GM11168 (cell line): ENCODE measurements around the gene CNPY2.
"Not testable (repeated sequence)": the region's sequence is repeated elsewhere in the genome, so short reads cannot be mapped to it uniquely, and the experiment has no call there.

ENCODE experiments used
- in situ Hi-C: fragments of 300-500 bp; cut with MboI; formaldehyde crosslinking; loops from one replicate; pipeline ENCODE4 v1.12.0; 2022; ENCODE audit warnings: low sequenced_read_pairs; ENCODE audit not compliant: unreplicated experiment

CNPY2 gene

DNA sequence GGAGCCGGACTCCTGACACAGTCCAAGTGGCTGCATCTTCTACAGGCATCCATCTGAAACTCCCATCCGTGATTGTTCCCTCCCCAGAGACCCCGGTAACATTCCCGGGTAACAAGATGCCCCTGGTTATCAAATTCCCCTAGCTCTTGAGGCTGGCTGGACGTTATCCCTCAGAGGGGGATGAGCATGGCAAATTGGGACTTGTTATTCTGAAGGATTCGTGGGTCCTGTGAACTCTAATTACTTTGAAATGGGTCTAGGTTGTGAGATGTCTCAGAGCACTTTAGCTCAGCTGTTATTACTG lies 18.7 kb upstream of the CNPY2 start:
- in situ Hi-C loops, result no loop called here

GRCh38 chr12:56333679-56334489 lies 18.1 kb upstream of the CNPY2 start, which contains the start of gene PAN2:
PAN2 (minus strand) TSS chr12:56334000; CDS start chr12:56333094, 906 bp downstream.
- in situ Hi-C loops, result no loop called here

GRCh38 chr12:56333197-56333678 lies 17.4 kb upstream of the CNPY2 start:
- in situ Hi-C loops, result no loop called here

DNA sequence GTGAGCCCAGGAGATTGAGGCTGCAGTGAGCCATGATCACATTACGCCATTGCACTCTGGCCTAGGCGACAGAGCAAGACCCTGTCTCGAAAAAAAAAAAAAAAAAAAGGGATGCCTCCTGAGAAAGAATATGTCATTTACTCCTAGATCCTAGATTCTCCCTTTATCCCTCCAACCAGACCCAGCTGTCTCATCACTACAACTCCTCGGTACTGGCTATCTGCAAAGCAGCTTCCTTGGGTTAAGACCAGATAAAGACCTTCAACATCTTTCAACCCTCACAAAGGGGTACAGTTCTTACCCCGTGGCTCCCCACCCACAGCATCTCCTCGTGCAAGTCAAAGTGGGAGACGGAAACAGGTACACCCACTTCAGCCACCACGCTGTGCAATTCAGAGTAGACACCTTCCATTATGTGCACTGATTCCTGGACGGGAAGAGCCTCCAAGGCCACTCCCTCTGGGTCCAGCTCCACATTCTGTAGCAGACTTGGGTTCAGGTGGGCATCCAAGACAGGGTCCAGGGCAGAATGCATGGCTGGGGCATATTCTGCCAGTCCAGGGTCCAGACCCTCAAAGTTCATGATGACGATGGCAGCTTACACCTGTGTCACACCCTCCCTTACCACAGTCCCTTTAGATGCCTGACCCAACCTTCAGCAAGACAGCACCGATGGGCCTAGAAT lies 16.9 kb upstream of the CNPY2 start:
- in situ Hi-C loops, result no loop called here

- in situ Hi-C loops, result no loop called here
Observed at GRCh38 chr12:56330936-56331490, 15.2 kb upstream of the CNPY2 start.

- in situ Hi-C loops, result no loop called here
Observed at GRCh38 chr12:56326533-56326932, 10.7 kb upstream of the CNPY2 start.

GRCh38 chr12:56326126-56326525 lies 10.3 kb upstream of the CNPY2 start:
- in situ Hi-C loops, result no loop called here

DNA sequence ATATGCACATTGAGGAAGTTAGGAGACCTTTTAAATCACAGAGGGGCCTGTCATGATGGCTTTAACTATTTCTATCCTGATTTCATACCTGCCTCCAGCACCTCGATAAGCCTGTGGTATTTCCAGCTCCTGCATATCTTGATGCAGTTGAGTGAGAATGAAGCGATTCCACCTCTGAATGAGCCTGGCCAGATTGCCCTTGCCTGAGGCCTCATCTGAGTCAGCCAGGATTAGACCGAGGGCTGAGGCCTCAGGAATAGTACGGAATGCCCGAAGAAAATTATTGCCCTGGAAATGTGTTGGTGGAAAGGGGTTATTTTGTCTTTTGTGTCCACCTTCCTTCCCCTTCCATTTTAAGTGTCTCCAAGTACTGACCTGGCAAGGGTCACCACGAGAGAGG lies 8.4 kb upstream of the CNPY2 start:
- in situ Hi-C loops, result no loop called here

GRCh38 chr12:56321610-56322009 lies 5.8 kb upstream of the CNPY2 start:
- in situ Hi-C loops, result not testable (repeated sequence)

DNA sequence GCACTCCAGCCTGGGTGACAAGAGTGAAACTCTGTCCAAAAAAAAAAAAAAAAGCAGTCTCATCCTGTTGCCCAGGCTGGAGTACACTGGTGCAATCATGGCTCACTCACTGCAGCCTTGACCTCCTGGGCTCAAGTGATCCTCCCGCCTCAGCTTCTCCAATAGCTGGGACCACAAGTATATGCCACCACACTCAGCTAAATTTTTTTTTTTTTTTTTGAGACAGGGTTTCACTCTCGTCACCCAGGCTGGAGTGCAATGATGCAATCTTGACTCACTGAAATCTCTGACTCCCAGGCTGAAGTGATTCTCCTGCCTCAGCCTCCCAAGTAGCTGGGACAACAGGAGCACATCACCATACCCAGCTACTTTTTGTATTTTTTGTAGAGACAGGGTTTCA lies 5.2 kb upstream of the CNPY2 start:
- in situ Hi-C loops, result no loop called here

DNA sequence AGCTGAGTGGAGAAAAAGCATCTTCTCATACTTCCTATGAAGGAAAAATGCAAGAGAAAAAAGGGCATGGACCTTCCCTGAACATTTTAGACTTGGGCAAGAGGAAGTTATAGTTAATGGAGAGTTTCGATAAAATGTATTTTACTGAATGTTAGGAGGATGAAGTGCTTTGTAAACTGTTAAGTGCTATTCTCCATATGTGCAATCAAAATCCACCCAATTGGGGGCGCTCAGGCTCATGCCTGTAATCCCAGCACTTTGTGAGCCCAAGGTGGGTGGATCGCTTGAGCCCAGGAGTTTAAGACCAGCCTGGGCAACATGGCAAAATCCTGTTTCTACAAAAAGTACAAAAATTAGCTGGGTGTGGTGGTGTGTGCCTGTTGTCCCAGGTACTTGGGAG lies 1.9 kb upstream of the CNPY2 start:
- in situ Hi-C loops, result no loop called here

- in situ Hi-C loops, result no loop called here
Observed at GRCh38 chr12:56315249-56315621, 553 bp downstream of the CNPY2 start.

DNA sequence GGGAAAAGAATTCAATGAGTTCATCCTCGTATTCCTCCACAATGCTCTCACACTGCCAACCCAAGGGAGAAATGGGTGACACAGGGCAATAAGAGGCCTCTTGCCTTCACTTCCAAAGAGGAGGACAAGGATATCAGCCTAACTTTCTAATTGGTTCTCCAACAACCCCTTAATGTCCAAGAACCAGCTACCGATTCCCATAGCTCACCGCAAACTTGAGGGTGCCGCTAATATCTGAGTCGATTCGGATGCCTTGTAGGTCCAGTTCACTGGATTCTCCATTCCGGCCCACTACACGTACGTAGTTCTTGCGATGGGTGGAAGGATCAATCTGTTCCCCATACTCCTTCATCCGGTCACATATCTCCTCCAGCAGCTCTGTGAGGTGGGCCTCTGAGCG lies 4.8 kb downstream of the CNPY2 start:
- in situ Hi-C loops, result no loop called here

DNA sequence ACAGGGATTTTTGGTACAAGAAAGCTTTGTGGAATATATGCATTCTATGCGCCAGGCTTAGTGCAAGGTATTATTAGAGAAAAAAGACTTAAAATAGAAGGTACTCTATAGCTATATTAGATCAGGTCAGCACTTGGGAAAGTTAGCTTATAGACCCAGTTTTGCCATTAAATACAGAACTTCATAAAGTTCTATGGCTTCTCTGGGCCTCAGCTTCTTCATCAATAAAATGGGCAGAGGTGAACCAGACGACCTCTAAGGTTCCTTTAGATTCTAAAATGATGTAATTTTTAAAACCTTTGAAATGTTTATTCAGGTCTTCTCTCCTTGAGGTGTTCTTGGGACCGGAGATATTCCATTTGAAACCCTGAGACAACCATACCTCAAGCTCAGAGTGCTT lies 7.1 kb downstream of the CNPY2 start:
- in situ Hi-C loops, result no loop called here

DNA sequence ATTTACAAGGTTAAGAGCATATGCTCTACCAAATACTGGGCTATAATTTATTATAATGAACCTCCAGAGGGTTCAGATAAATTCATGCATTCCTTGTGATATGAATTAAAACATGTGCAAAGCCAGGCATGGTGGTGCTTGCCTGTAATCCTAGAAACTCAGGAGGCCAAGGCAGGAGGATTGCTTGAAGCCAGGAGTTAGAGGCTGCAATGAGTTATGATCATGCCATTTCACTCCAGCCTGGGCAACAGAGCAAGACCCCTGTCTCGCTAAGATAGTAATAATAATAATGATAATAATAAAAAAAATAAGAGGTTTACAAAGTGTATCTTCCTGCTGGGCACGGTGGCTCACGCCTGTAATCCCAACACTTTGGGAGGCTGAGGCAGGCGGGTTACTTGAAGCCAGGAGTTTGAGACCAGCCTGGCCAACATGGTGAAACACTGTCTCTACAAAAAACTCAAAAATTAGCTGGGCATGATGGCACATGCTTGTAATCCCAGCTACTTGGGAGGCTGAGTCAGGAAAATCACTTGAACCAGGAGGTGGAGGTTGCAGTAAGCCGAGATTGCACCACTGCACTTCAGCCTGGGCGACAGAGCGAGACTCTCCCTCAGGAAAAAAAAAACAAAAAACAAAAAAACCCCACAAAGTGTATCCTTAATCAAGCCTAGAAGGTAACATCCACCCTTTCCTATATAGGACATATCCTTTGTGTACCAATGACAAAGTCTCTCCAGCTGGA lies 8.4 kb downstream of the CNPY2 start:
- in situ Hi-C loops, result no loop called here

DNA sequence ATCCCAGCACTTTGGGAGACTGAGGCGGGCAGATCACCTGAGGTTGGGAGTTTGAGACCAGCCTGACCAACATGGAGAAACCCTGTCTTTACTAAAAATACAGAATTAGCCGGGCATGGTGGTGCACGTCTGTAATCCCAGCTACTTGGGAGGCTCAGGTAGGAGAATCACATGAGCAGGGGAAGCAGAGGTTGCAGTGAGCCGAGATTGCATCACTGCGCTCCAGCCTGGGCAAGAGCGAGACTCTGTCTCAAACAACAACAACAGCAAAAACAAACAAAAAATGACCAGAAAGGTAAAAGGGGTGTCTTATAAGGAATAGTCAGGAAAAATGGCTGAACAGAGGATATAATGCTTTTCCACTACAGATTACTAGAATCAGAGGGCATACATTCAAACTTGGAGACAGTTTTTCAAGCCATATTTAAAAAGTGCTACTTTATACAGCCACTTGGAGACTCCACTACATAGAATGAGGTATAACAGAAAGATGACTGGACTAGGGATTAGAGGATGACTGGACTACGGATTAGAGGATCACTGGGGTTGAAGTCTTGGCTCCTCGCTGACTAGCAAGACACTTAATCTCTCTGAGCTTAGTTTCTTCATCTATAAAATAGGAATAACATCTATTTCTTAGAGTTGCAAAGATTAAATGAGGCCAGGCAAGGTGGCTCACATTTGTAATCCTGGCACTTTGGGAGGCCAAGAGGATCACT lies 10.8 kb downstream of the CNPY2 start:
- in situ Hi-C loops, result no loop called here

- in situ Hi-C loops, result no loop called here
Observed at GRCh38 chr12:56304276-56304675, 11.5 kb downstream of the CNPY2 start.

- in situ Hi-C loops, result no loop called here
Observed at GRCh38 chr12:56300644-56301464, 14.9 kb downstream of the CNPY2 start.

DNA sequence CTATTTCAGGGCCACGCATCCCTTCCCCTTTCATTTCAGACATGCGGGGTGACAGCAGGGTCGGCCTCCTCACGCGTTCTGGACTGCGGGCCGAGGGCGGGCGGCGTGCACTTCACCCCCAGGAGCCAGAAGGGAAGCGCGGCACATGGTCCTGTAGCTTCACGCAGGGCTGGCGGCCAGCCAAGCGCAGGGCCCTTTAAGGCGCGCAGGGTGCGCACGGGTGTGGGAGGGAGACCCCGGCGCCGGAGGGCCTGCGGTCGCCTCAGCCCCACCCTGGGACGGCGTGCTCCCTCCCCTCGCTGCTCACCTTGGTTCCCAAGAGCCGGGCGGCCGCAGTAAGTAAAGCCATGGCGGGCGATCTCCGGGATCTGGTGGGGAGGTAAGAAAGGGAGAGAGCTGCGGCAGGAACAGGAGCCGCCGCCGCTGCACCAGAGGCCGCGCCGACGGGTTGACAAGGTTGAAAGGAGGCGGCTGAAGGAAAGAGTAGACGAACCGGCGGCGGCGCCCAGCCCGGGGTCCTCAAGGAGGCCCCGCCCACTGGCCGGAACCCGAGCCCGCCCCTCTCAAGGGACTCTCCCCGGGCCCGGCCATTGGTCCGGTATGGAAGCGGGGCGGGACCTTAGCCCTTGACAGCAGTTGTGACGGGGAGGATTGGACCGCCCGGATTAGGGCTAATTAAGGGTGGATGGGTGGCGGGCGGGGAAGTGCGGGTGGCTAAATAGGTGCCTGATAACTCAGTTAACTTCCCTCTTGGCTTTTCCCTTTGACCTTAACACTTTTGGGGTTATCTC lies 15.7 kb downstream of the CNPY2 start, which contains the start of gene CS:
TSS of gene CS (minus strand) at position 478 of the 791 bp plus-strand sequence. CDS start at position 349, 129 bp downstream.
- in situ Hi-C loops, result no loop called here
